Ramos (cell line): ENCODE data around the gene HK3.

ENCODE experiments used
- in situ Hi-C: fragments of 300-500 bp; cut with MboI; formaldehyde crosslinking; loops from one replicate; pipeline ENCODE4 v1.14.3; 2022; ENCODE audit warnings: low sequenced_read_pairs; ENCODE audit not compliant: unreplicated experiment

HK3 gene

GRCh38 chr5:176853151-176853778 lies 45.9 kb downstream of the HK3 start:
- in situ Hi-C loops = no loop called here

- in situ Hi-C loops = no loop called here
Observed at GRCh38 chr5:176851871-176852658, 47.1 kb downstream of the HK3 start.

- in situ Hi-C loops = no loop called here
Observed at GRCh38 chr5:176851380-176851779, 47.8 kb downstream of the HK3 start.

- in situ Hi-C loops = no loop called here
Observed at GRCh38 chr5:176850371-176851245, 48.5 kb downstream of the HK3 start.

GRCh38 chr5:176849611-176850227 lies 49.4 kb downstream of the HK3 start:
- in situ Hi-C loops = no loop called here

GRCh38 chr5:176848651-176849050 lies 50.5 kb downstream of the HK3 start:
- in situ Hi-C loops = no loop called here

GRCh38 chr5:176847726-176848290 lies 51.3 kb downstream of the HK3 start:
- in situ Hi-C loops = no loop called here

GRCh38 chr5:176847148-176847547 lies 52.0 kb downstream of the HK3 start:
- in situ Hi-C loops = no loop called here

GRCh38 chr5:176846335-176847140 lies 52.6 kb downstream of the HK3 start:
- in situ Hi-C loops = no loop called here

GRCh38 chr5:176845392-176845713 lies 53.8 kb downstream of the HK3 start:
- in situ Hi-C loops = no loop called here

GRCh38 chr5:176844706-176845391 lies 54.3 kb downstream of the HK3 start:
- in situ Hi-C loops = no loop called here

- in situ Hi-C loops = no loop called here
Observed at GRCh38 chr5:176844281-176844680, 54.9 kb downstream of the HK3 start.

- in situ Hi-C loops = no loop called here
Observed at GRCh38 chr5:176843673-176844072, 55.5 kb downstream of the HK3 start.

- in situ Hi-C loops = no loop called here
Observed at GRCh38 chr5:176837707-176838115, 61.4 kb downstream of the HK3 start.

GRCh38 chr5:176836811-176837706 lies 62.1 kb downstream of the HK3 start:
- in situ Hi-C loops = no loop called here

- in situ Hi-C loops = no loop called here
Observed at GRCh38 chr5:176835918-176836317, 63.2 kb downstream of the HK3 start.

GRCh38 chr5:176833286-176833685 lies 65.9 kb downstream of the HK3 start:
- in situ Hi-C loops = no loop called here

GRCh38 chr5:176832162-176832561 lies 67.0 kb downstream of the HK3 start:
- in situ Hi-C loops = no loop called here
